Omental fat pad (tissue), 4 donors: ENCODE measurements around the gene NDUFB8. TPM values are rescaled to one million over a fixed set of nuclear protein-coding genes. Genes with fewer than 3 reads are reported as not detected.

Source experiments
- ATAC-seq: fragments of 150-250 bp; one replicate; pipeline ENCODE4 v1.9.1; 2016; ENCODE audit warnings: mild to moderate bottlenecking, moderate library complexity; ENCODE audit not compliant: low FRiP score
- DNase-seq: peaks from one replicate; pipeline ENCODE4 v3.0.0-alpha.2; 2019; ENCODE audit warnings: low spot score
- CTCF ChIP-seq, 3 donors: fragments of 450-650 bp; IDR thresholded peaks; one replicate each; pipeline ENCODE4 v1.5.1; 2016 to 2017; ENCODE audit warnings: antibody characterized with exemption in 3 of 3, mild to moderate bottlenecking in 3 of 3, moderate library complexity in 2 of 3
- total RNA-seq, 4 donors: library from RNA; depleted of rRNA; stranded (reverse); fragments of >200 nt; gene quantifications; one replicate each; pipeline ENCODE4 v1.1.0, GENCODE V29; 2016

NDUFB8 gene
- total RNA-seq, 4 donors from 2014 or later = 104 to 180 (median 125) TPM

GRCh38 chr10:100569687-100570481 is 40.2 kb upstream of the NDUFB8 start:
- DNase-seq (no peak), ATAC-seq (peak; percentile 38)
- no peak for TF ChIP-seq CTCF (IDR thresholded peaks at IDR 0.05)

GRCh38 chr10:100568912-100569311 is 39.2 kb upstream of the NDUFB8 start:
- no peak for ATAC-seq
- no peak for TF ChIP-seq CTCF (IDR thresholded peaks at IDR 0.05)
- DNase-seq = no peak

- no peak for TF ChIP-seq CTCF (IDR thresholded peaks at IDR 0.05)
- ATAC-seq (no peak), DNase-seq (no peak)
Measured at GRCh38 chr10:100567826-100568225, 38.2 kb upstream of the NDUFB8 start.

GRCh38 chr10:100567249-100567648 is 37.6 kb upstream of the NDUFB8 start:
- TF ChIP-seq CTCF (IDR thresholded peaks at IDR 0.05) = no peak
- no peak for DNase-seq
- no peak for ATAC-seq

- ATAC-seq (no peak), DNase-seq (no peak)
- no peak for TF ChIP-seq CTCF (IDR thresholded peaks at IDR 0.05)
Measured at GRCh38 chr10:100566561-100566960, 36.9 kb upstream of the NDUFB8 start.

GRCh38 chr10:100565206-100565985 is 35.7 kb upstream of the NDUFB8 start:
- DNase-seq (no peak), ATAC-seq (no peak)
- TF ChIP-seq CTCF (IDR thresholded peaks at IDR 0.05) = no peak
